ENCODE data around the gene FEN1. TPM values are rescaled to one million over a fixed set of nuclear protein-coding genes. Genes with fewer than 3 reads are reported as not detected.
A peak's percentile ranks its signal among the peaks of the same experiment; 100 is the strongest.

The FEN1 gene
- polyA plus RNA-seq, 3 donors = 3.5 to 6.4 (median 4.3) TPM

GRCh38 chr11:61797263-61797944 lies 4.7 kb downstream of the FEN1 start:
- Histone ChIP-seq H3K4me2 (replicated peaks; ENCODE audit: extremely low read depth, low read length, poor library complexity, severe bottlenecking) (no peak overlapping the region), H3K79me2 (ENCODE audit: insufficient read depth, low read length) (peaks cover 70% of the 10 kb centered on the region), H3K27me3 (ENCODE audit: control insufficient read depth in 2 of 2, insufficient read depth in 2 of 2, low read length in 2 of 2) (no peaks in the 10 kb centered on the region), H3K4me3 (replicated peaks in 1 of 3; ENCODE audit: low read depth in 2 of 3, low read length in 3 of 3) (no peak overlapping the region), H3K4me1 (ENCODE audit: control insufficient read depth in 1 of 2, insufficient read depth in 2 of 2, low read length in 2 of 2) (peaks cover 15 to 20% of the 10 kb centered on the region in 2 donors), H3K9ac (ENCODE audit: insufficient read depth, low read length, poor library complexity, severe bottlenecking) (no peak overlapping the region), H4K20me1 (ENCODE audit: insufficient read depth, low read length) (no peaks in the 10 kb centered on the region), H3K36me3 (replicated peaks in 1 of 2; ENCODE audit: control insufficient read depth in 1 of 2, insufficient read depth in 2 of 2, low read length in 2 of 2) (peaks cover 13 to 43% of the 10 kb centered on the region in 2 donors), H2AFZ (ENCODE audit: insufficient read depth, low read depth, low read length, poor library complexity, severe bottlenecking) (peak overlapping the region; percentile 38), H3K27ac (ENCODE audit: low read depth in 1 of 2, low read length in 2 of 2) (peak overlapping the region in 1 of 2 donors; percentile 30), H3K9me3 (replicated peaks in 1 of 2; ENCODE audit: control insufficient read depth in 1 of 2, insufficient read depth in 1 of 2, low read length in 2 of 2) (no peaks in the 10 kb centered on the region)
- intact Hi-C loops (cut with micrococcal nuclease) = loop anchor here (2.0 to 5.0 kb wide), 5 partner anchors 35 to 310 kb away; partner anchors contain the start of gene FADS3 (in 1 of the 2)
- Mint-ChIP-seq H3K9me3 (peaks cover 0 to 3% (median 0%) of the 10 kb centered on the region in 7 donors), H3K4me3 (no peak overlapping the region), H3K4me1 (peaks cover 21% of the 10 kb centered on the region), H3K27me3 (ENCODE audit: low read depth in 3 of 3) (no peaks in the 10 kb centered on the region), H3K27ac (peak overlapping the region in 3 of 7 donors; percentile 35 to 81 (median 62)), H3K36me3 (peaks cover 18 to 35% of the 10 kb centered on the region in 2 donors)
- 75% methylated on average over 2 of the region's 3 CpGs for WGBS (ENCODE audit: insufficient coverage)
- TF ChIP-seq CTCF (IDR thresholded peaks at IDR 0.05) = peak; percentile 79
- DNase-seq = peak; percentile 71 to 79 (median 75)

- peaks cover 47% of the 10 kb centered on the region for H3K79me2 ChIP-seq (ENCODE audit: insufficient read depth, low read length)
- no peaks in the 10 kb centered on the region for H3K27me3 ChIP-seq (ENCODE audit: control insufficient read depth in 2 of 2, insufficient read depth in 2 of 2, low read length in 2 of 2)
- peak overlapping the region in 1 of 2 donors; percentile 55 for H3K27ac ChIP-seq (ENCODE audit: low read depth in 1 of 2, low read length in 2 of 2)
- no peak overlapping the region for H2AFZ ChIP-seq (ENCODE audit: insufficient read depth, low read depth, low read length, poor library complexity, severe bottlenecking)
- no peaks in the 10 kb centered on the region for H3K9me3 ChIP-seq (replicated peaks in 1 of 2; ENCODE audit: control insufficient read depth in 1 of 2, insufficient read depth in 1 of 2, low read length in 2 of 2)
- H3K4me2 ChIP-seq (replicated peaks; ENCODE audit: extremely low read depth, low read length, poor library complexity, severe bottlenecking) = no peak overlapping the region
- no peak for TF ChIP-seq CTCF (IDR thresholded peaks at IDR 0.05)
- Mint-ChIP-seq H3K4me1 (peaks cover 9% of the 10 kb centered on the region), H3K27me3 (ENCODE audit: low read depth in 3 of 3) (no peaks in the 10 kb centered on the region), H3K27ac (peak overlapping the region in 6 of 7 donors; percentile 4 to 81 (median 62)), H3K9me3 (peaks cover 0 to 3% (median 0%) of the 10 kb centered on the region in 7 donors), H3K36me3 (peaks cover 39 to 59% of the 10 kb centered on the region in 2 donors), H3K4me3 (no peak overlapping the region)
- H3K4me3 ChIP-seq (replicated peaks in 1 of 3; ENCODE audit: low read depth in 2 of 3, low read length in 3 of 3) = no peak overlapping the region
- DNase-seq = no peak
- H4K20me1 ChIP-seq (ENCODE audit: insufficient read depth, low read length) = no peaks in the 10 kb centered on the region
- intact Hi-C loops (cut with micrococcal nuclease) = loop anchor here (2.0 to 10.0 kb wide), 6 partner anchors 33 to 309 kb away; partner anchors contain the start of gene FADS3 (in 1 of the 2)
- peaks cover 4 to 7% of the 10 kb centered on the region in 2 donors for H3K4me1 ChIP-seq (ENCODE audit: control insufficient read depth in 1 of 2, insufficient read depth in 2 of 2, low read length in 2 of 2)
- peaks cover 28 to 66% of the 10 kb centered on the region in 2 donors for H3K36me3 ChIP-seq (replicated peaks in 1 of 2; ENCODE audit: control insufficient read depth in 1 of 2, insufficient read depth in 2 of 2, low read length in 2 of 2)
- 86% methylated on average over 1 of the region's 2 CpGs for WGBS (ENCODE audit: insufficient coverage)
- no peak overlapping the region for H3K9ac ChIP-seq (ENCODE audit: insufficient read depth, low read length, poor library complexity, severe bottlenecking)
Observed at GRCh38 chr11:61799665-61800284, 7.1 kb downstream of the FEN1 start.

Measured in CD14-positive monocyte (primary cell).